RWPE2 (cell line): ENCODE measurements around the gene MRTFB.

Experiments
- ATAC-seq: fragments of 200-7000 bp; cut with Tn5 transposase; 3 replicates; pipeline ENCODE4 v1.9.1; 2021; ENCODE audit warnings: low read depth
- DNase-seq: peaks from one replicate; pipeline ENCODE4 v3.0.0-alpha.2; 2020; ENCODE audit warnings: low spot score
- H3K27ac ChIP-seq: fragments of 450-650 bp; 2 replicates; pipeline ENCODE4 v1.5.1; 2017; ENCODE audit warnings: mild to moderate bottlenecking; ENCODE audit not compliant: poor library complexity, severe bottlenecking
- H3K27me3 ChIP-seq: fragments of 250-450 bp; sonication (Bioruptor Pico); 2 replicates; pipeline ENCODE4 v1.5.1; 2021; ENCODE audit warnings: mild to moderate bottlenecking, moderate library complexity; ENCODE audit not compliant: insufficient read depth, poor library complexity, severe bottlenecking
- H3K36me3 ChIP-seq: fragments of 250-450 bp; sonication (Bioruptor Pico); 2 replicates; pipeline ENCODE4 v1.5.1; 2020; ENCODE audit warnings: low read depth, mild to moderate bottlenecking, moderate library complexity
- H3K4me1 ChIP-seq: fragments of 250-450 bp; sonication (Bioruptor Pico); 2 replicates; pipeline ENCODE4 v1.5.1; 2021; ENCODE audit warnings: mild to moderate bottlenecking, moderate library complexity; ENCODE audit not compliant: insufficient read depth, poor library complexity, severe bottlenecking
- H3K4me3 ChIP-seq: fragments of 250-450 bp; sonication (Bioruptor Pico); 2 replicates; pipeline ENCODE4 v1.5.1; 2021; ENCODE audit warnings: mild to moderate bottlenecking, moderate library complexity; ENCODE audit not compliant: severe bottlenecking
- H3K9me3 ChIP-seq: fragments of 250-450 bp; sonication (Bioruptor Pico); 2 replicates; pipeline ENCODE4 v1.5.1; 2021; ENCODE audit warnings: mild to moderate bottlenecking, moderate library complexity; ENCODE audit not compliant: severe bottlenecking
- CTCF ChIP-seq: fragments of 450-650 bp; IDR thresholded peaks from one replicate; pipeline ENCODE4 v1.5.1; 2017; ENCODE audit warnings: mild to moderate bottlenecking, moderate library complexity; ENCODE audit not compliant: poor library complexity, severe bottlenecking

Gene MRTFB

GRCh38 chr16:14278749-14279148, 207.6 kb downstream of the MRTFB start:
- Histone ChIP-seq H3K9me3 (no peaks in the 10 kb centered on the region), H3K27me3 (no peaks in the 10 kb centered on the region), H3K27ac (no peak overlapping the region), H3K4me1 (no peaks in the 10 kb centered on the region), H3K36me3 (no peaks in the 10 kb centered on the region), H3K4me3 (no peak overlapping the region)
- no peak for DNase-seq
- TF ChIP-seq CTCF, result no peak
- ATAC-seq, result no peak

DNA sequence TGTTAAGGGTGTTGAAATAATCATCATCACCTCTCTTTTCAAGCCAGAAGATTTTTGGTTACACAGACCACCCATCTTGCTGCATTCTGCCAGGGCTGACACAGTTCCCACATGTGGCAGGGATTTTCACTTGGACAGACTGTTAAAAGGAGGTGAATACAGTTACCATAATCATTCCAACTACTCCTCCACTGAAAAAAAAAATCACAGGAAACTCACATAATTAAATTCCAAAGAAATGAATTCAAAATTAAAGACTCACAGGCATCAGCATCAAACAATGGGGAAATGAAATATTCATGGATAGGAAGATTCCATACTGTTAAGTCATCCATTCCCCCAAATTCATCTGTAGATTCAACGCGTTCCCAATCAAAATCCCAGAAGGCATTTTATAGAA, 209.4 kb downstream of the MRTFB start:
- no peak for ATAC-seq
- Histone ChIP-seq H3K9me3 (no peaks in the 10 kb centered on the region), H3K4me1 (no peaks in the 10 kb centered on the region), H3K4me3 (no peak overlapping the region), H3K36me3 (no peaks in the 10 kb centered on the region), H3K27ac (no peak overlapping the region), H3K27me3 (no peaks in the 10 kb centered on the region)
- TF ChIP-seq CTCF, result no peak
- no peak for DNase-seq

GRCh38 chr16:14283786-14284185, 212.7 kb downstream of the MRTFB start:
- ATAC-seq (no peak), DNase-seq (no peak)
- Histone ChIP-seq H3K27me3 (no peaks in the 10 kb centered on the region), H3K4me3 (no peak overlapping the region), H3K9me3 (no peaks in the 10 kb centered on the region), H3K27ac (no peak overlapping the region), H3K36me3 (no peaks in the 10 kb centered on the region), H3K4me1 (no peaks in the 10 kb centered on the region)
- no peak for TF ChIP-seq CTCF

DNA sequence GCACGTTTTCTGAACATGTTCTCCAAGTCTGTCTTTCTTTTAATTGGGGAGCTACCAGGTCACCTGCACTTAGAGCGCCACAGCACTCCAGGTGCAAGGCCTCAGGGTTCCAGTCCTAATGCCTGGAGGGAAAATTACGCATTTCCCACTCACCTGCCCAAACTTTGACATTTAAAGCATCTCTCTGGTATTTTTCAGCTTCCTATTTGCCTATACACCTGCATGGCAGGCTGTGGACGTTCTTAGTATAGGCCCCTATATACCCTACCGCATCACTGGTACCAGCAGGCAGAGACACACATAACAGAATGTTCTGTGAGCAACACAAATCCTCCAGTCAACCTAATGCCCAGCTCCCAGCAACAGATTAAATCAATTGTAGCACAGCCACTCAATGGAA, 213.3 kb downstream of the MRTFB start:
- no peaks in the 10 kb centered on the region for H3K4me1 ChIP-seq
- no peak for TF ChIP-seq CTCF
- H3K9me3 ChIP-seq, result no peaks in the 10 kb centered on the region
- DNase-seq (no peak), ATAC-seq (no peak)
- H3K4me3 ChIP-seq, result no peak overlapping the region
- no peak overlapping the region for H3K27ac ChIP-seq
- no peaks in the 10 kb centered on the region for H3K36me3 ChIP-seq
- no peaks in the 10 kb centered on the region for H3K27me3 ChIP-seq

DNA sequence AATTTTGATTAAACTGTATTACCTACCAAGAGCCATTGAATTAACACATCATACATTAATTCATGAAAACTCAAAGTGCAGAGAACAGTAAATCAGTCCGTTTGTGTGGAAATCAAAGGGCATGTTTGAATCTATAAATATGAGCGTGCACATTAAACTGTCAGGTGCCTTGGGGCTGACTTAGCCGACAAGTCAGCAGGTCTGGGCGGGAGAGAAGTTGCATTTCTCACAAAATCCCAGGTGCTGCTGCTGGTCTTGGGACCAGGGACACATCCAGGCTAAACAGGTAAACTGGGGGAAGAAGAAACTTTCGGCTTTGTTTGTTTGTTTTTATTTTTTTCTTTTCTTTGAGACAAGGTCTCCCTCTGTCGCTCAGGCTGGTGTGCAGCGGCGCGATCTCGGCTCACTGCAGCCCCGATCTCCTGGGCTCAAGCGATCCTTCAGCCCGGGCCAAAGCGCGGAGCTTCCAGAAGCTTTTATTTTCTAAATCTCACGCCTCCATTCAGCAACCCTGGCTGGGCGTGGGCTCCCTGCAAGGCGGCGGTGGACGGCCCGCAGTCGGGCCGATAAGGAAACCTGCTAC, 213.9 kb downstream of the MRTFB start:
- no peaks in the 10 kb centered on the region for H3K27me3 ChIP-seq
- DNase-seq (no peak), ATAC-seq (peak; percentile 71)
- peak; percentile 68 for TF ChIP-seq CTCF
- no peaks in the 10 kb centered on the region for H3K4me1 ChIP-seq
- H3K36me3 ChIP-seq, result no peaks in the 10 kb centered on the region
- peak overlapping the region; percentile 94 for H3K4me3 ChIP-seq
- H3K9me3 ChIP-seq, result peaks cover 2% of the 10 kb centered on the region
- H3K27ac ChIP-seq, result peak overlapping the region; percentile 23
